HEK293 (cell line): Measurements from ENCODE around the gene HES7.

Source experiments
- ELK4 ChIP-seq: IDR thresholded peaks from 2 replicates; pipeline ENCODE4 v1.6.1; 2011; ENCODE audit warnings: mild to moderate bottlenecking, low read depth, low read length, borderline replicate concordance
- KLF17 ChIP-seq: fragments of 450-650 bp; formaldehyde crosslinking; IDR thresholded peaks from 2 replicates; pipeline ENCODE4 v1.5.1; 2016; ENCODE audit warnings: missing biosample characterization, missing genetic modification characterization
- PRDM6 ChIP-seq: fragments of 450-650 bp; formaldehyde crosslinking; IDR thresholded peaks from 2 replicates; pipeline ENCODE4 v1.5.1; 2017; ENCODE audit warnings: missing biosample characterization, missing genetic modification characterization
- ZBTB10 ChIP-seq: fragments of 450-650 bp; formaldehyde crosslinking; IDR thresholded peaks from 2 replicates; pipeline ENCODE4 v1.5.1; 2016; ENCODE audit warnings: missing biosample characterization, missing genetic modification characterization
- ZBTB20 ChIP-seq: fragments of 450-650 bp; formaldehyde crosslinking; IDR thresholded peaks from 2 replicates; pipeline ENCODE4 v1.5.1; 2016; ENCODE audit warnings: missing biosample characterization, missing genetic modification characterization
- ZBTB48 ChIP-seq: fragments of 450-650 bp; formaldehyde crosslinking; IDR thresholded peaks from 2 replicates; pipeline ENCODE4 v1.5.1; 2016; ENCODE audit warnings: missing biosample characterization, missing genetic modification characterization
- ZBTB49 ChIP-seq: fragments of 450-650 bp; formaldehyde crosslinking; IDR thresholded peaks from 2 replicates; pipeline ENCODE4 v1.5.1; 2016; ENCODE audit warnings: missing biosample characterization, missing genetic modification characterization, low read depth
- ZBTB7A ChIP-seq: fragments of 450-650 bp; formaldehyde crosslinking; IDR thresholded peaks from 2 replicates; pipeline ENCODE4 v1.5.1; 2016; ENCODE audit warnings: low read depth, missing biosample characterization, missing genetic modification characterization
- ZBTB8A ChIP-seq: fragments of 450-650 bp; formaldehyde crosslinking; IDR thresholded peaks from 2 replicates; pipeline ENCODE4 v1.5.1; 2016; ENCODE audit warnings: missing biosample characterization, missing genetic modification characterization
- ZNF146 ChIP-seq: fragments of 450-650 bp; formaldehyde crosslinking; IDR thresholded peaks from 2 replicates; pipeline ENCODE4 v1.5.1; 2016; ENCODE audit warnings: missing biosample characterization, missing genetic modification characterization
- ZNF19 ChIP-seq: fragments of 450-650 bp; formaldehyde crosslinking; IDR thresholded peaks from 2 replicates; pipeline ENCODE4; 2016; ENCODE audit warnings: missing biosample characterization, missing genetic modification characterization, low read depth
- ZNF2 ChIP-seq: fragments of 450-650 bp; formaldehyde crosslinking; IDR thresholded peaks from 2 replicates; pipeline ENCODE4 v1.5.1; 2016; ENCODE audit warnings: missing biosample characterization, missing genetic modification characterization
- ZNF221 ChIP-seq: fragments of 450-650 bp; formaldehyde crosslinking; IDR thresholded peaks from 2 replicates; pipeline ENCODE4 v1.5.1; 2017; ENCODE audit warnings: missing biosample characterization, missing genetic modification characterization, borderline replicate concordance
- ZNF26 ChIP-seq: fragments of 450-650 bp; formaldehyde crosslinking; IDR thresholded peaks from 2 replicates; pipeline ENCODE4 v1.5.1; 2016; ENCODE audit warnings: missing biosample characterization, missing genetic modification characterization
- ZNF416 ChIP-seq: fragments of 450-650 bp; formaldehyde crosslinking; IDR thresholded peaks from 2 replicates; pipeline ENCODE4 v1.5.1; 2016; ENCODE audit warnings: missing biosample characterization, missing genetic modification characterization
- ZNF426 ChIP-seq: fragments of 450-650 bp; formaldehyde crosslinking; IDR thresholded peaks from 2 replicates; pipeline ENCODE4 v1.5.1; 2017; ENCODE audit warnings: missing biosample characterization, missing genetic modification characterization, mild to moderate bottlenecking, inconsistent platforms, moderate library complexity
- ZNF449 ChIP-seq: fragments of 450-650 bp; formaldehyde crosslinking; IDR thresholded peaks from 2 replicates; pipeline ENCODE4 v1.5.1; 2017; ENCODE audit warnings: missing biosample characterization, mild to moderate bottlenecking, missing genetic modification characterization, moderate library complexity
- ZNF610 ChIP-seq: fragments of 450-650 bp; formaldehyde crosslinking; IDR thresholded peaks from 2 replicates; pipeline ENCODE4 v1.5.1; 2016; ENCODE audit warnings: missing biosample characterization, missing genetic modification characterization, borderline replicate concordance
- ZNF747 ChIP-seq: fragments of 450-650 bp; formaldehyde crosslinking; IDR thresholded peaks from 2 replicates; pipeline ENCODE4 v1.5.1; 2016; ENCODE audit warnings: missing biosample characterization, missing genetic modification characterization
- ZNF785 ChIP-seq: fragments of 450-650 bp; formaldehyde crosslinking; IDR thresholded peaks from 2 replicates; pipeline ENCODE4 v1.5.1; 2016; ENCODE audit warnings: missing biosample characterization, missing genetic modification characterization
- ZSCAN23 ChIP-seq: fragments of 450-650 bp; formaldehyde crosslinking; IDR thresholded peaks from 2 replicates; pipeline ENCODE4 v1.5.1; 2016; ENCODE audit warnings: missing biosample characterization, missing genetic modification characterization
- ZSCAN5A ChIP-seq: fragments of 450-650 bp; formaldehyde crosslinking; IDR thresholded peaks from 2 replicates; pipeline ENCODE4 v1.5.1; 2016; ENCODE audit warnings: missing biosample characterization, missing genetic modification characterization

Gene HES7

GRCh38 chr17:8120520-8121406 lies 3.1 kb downstream of the HES7 start (continued):
- TF ChIP-seq ZBTB49 (tag by site-specific recombination): no peak
- no peak for TF ChIP-seq ZNF416 (tag by site-specific recombination)
- no peak; the same call in none of the 2 replicates for TF ChIP-seq ZBTB7A (tag by site-specific recombination)
- TF ChIP-seq ZNF26: no peak
- no peak; the same call in 1 of the 2 replicates for TF ChIP-seq ZNF449 (tag by site-specific recombination)
- TF ChIP-seq ZNF2 (tag by site-specific recombination): peak; percentile 65
- TF ChIP-seq ZNF747 (tag by site-specific recombination): no peak
- no peak for TF ChIP-seq PRDM6 (tag by site-specific recombination)
- TF ChIP-seq ZSCAN23 (tag by site-specific recombination): peak; percentile 77; the same call in 1 of the 2 replicates
- TF ChIP-seq ZBTB48: peak; percentile 87
- TF ChIP-seq ZBTB10 (tag by site-specific recombination): peak; percentile 92
- TF ChIP-seq ZSCAN5A (tag by site-specific recombination): 0 out of 2 replicates have a peak, but pooled peaks have one; percentile 17
- 0 out of 2 replicates have a peak, but pooled peaks have one; percentile 17 for TF ChIP-seq ZNF221 (tag by site-specific recombination)
- TF ChIP-seq ELK4: no peak
- TF ChIP-seq ZNF785 (tag by site-specific recombination): no peak
- TF ChIP-seq KLF17 (tag by site-specific recombination): peak; percentile 91; the same call in 1 of the 2 replicates
- TF ChIP-seq ZNF610: peak; percentile 43; the same call in 1 of the 2 replicates
- peak; percentile 91 for TF ChIP-seq ZBTB8A
- TF ChIP-seq ZNF426 (tag by site-specific recombination): no peak
- no peak for TF ChIP-seq ZNF146
- no peak; the same call in 1 of the 2 replicates for TF ChIP-seq ZBTB20
- TF ChIP-seq ZNF19 (tag by site-specific recombination): no peak
